IMR-90 (cell line): ENCODE data around the gene UBE2G1.

Source experiments
- CHD1 ChIP-seq: IDR thresholded peaks from 2 replicates; pipeline ENCODE4 v1.6.1; 2012; ENCODE audit warnings: low read depth, low read length, improper control_type of control experiment
- CTCF ChIP-seq: conservative IDR thresholded peaks from 2 replicates; pipeline ENCODE4 v1.5.1; 2012; ENCODE audit warnings: mild to moderate bottlenecking, low read depth, low read length, improper control_type of control experiment
- ELK1 ChIP-seq: fragments of 150-350 bp; IDR thresholded peaks from 2 replicates; pipeline ENCODE4 v1.6.1; 2016; ENCODE audit warnings: low read depth, mild to moderate bottlenecking, low read length, moderate library complexity, borderline replicate concordance
- FOS ChIP-seq: fragments of 150-350 bp; IDR thresholded peaks from 2 replicates; pipeline ENCODE4 v1.6.1; 2016; ENCODE audit warnings: low read depth, low read length
- POLR2A ChIP-seq: IDR thresholded peaks from 2 replicates; pipeline ENCODE4 v1.6.1; 2012; ENCODE audit warnings: mild to moderate bottlenecking, low read depth, low read length
- RAD21 ChIP-seq: IDR thresholded peaks from 2 replicates; pipeline ENCODE4 v1.6.1; 2012; ENCODE audit warnings: low read length, improper control_type of control experiment
- RCOR1 ChIP-seq: IDR thresholded peaks from 2 replicates; pipeline ENCODE4 v1.6.1; 2012; ENCODE audit warnings: mild to moderate bottlenecking, low read length, improper control_type of control experiment; ENCODE audit not compliant: insufficient replicate concordance
- USF2 ChIP-seq: fragments of 150-350 bp; IDR thresholded peaks from 2 replicates; pipeline ENCODE4 v1.6.1; 2017; ENCODE audit warnings: mild to moderate bottlenecking, antibody characterized with exemption, low read length, low read depth

- TF ChIP-seq CTCF (no peak), RCOR1 (no peak), RAD21 (no peak), POLR2A (no peak), ELK1 (no peak), USF2 (no peak), FOS (no peak), CHD1 (no peak)
Observed at GRCh38 chr17:4314618-4315017, 51.9 kb downstream of the UBE2G1 start.
